Stimulated activated CD4-positive, alpha-beta T cell treated with anti-CD3 and anti-CD28 coated beads, Interleukin-1b, Interleukin-23, amount 100 ng/mL, for 48 hours (primary cell): Measurements from ENCODE around the gene PDLIM5.
A peak's percentile ranks its signal among the peaks of the same experiment; 100 is the strongest.
"Not testable (repeated sequence)": the region's sequence is repeated elsewhere in the genome, so short reads cannot be mapped to it uniquely, and the experiment has no call there.

ENCODE experiments used
- DNase-seq: peaks from one replicate; pipeline ENCODE4 v3.0.0-alpha.2; 2020

PDLIM5 gene

GRCh38 chr4:94451695-94452475 lies at the start of gene PDLIM5:
Gene PDLIM5, plus strand, starts transcription at chr4:94451942. Its CDS starts 3,347 bp downstream, at chr4:94455289.
- DNase-seq: peak; percentile 88

GRCh38 chr4:94402439-94402838 lies 49.3 kb upstream of the PDLIM5 start:
- DNase-seq: not testable (repeated sequence)

- no peak for DNase-seq
These were observed 48.0 kb upstream of the PDLIM5 start for GRCh38 chr4:94403751-94404150.

GRCh38 chr4:94406668-94407437 lies 44.9 kb upstream of the PDLIM5 start:
- DNase-seq: peak; percentile 32

GRCh38 chr4:94407846-94408245 lies 43.9 kb upstream of the PDLIM5 start:
- no peak for DNase-seq

GRCh38 chr4:94408549-94409374 lies 43.0 kb upstream of the PDLIM5 start:
- no peak for DNase-seq

- DNase-seq: no peak
These were observed 42.4 kb upstream of the PDLIM5 start for GRCh38 chr4:94409375-94409679.

- DNase-seq: no peak
These were observed 41.8 kb upstream of the PDLIM5 start for GRCh38 chr4:94409962-94410361.

GRCh38 chr4:94410678-94411206 lies 41.0 kb upstream of the PDLIM5 start:
- DNase-seq: no peak

GRCh38 chr4:94411296-94411695 lies 40.4 kb upstream of the PDLIM5 start:
- no peak for DNase-seq

GRCh38 chr4:94412019-94412657 lies 39.6 kb upstream of the PDLIM5 start:
- no peak for DNase-seq

GRCh38 chr4:94412658-94413038 lies 39.1 kb upstream of the PDLIM5 start:
- DNase-seq: no peak

GRCh38 chr4:94413085-94413840 lies 38.5 kb upstream of the PDLIM5 start:
- DNase-seq: no peak

- DNase-seq: no peak
These were observed 36.8 kb upstream of the PDLIM5 start for GRCh38 chr4:94414907-94415306.

GRCh38 chr4:94415448-94415847 lies 36.3 kb upstream of the PDLIM5 start:
- no peak for DNase-seq

GRCh38 chr4:94416335-94416734 lies 35.4 kb upstream of the PDLIM5 start:
- no peak for DNase-seq

GRCh38 chr4:94416981-94417380 lies 34.8 kb upstream of the PDLIM5 start:
- DNase-seq: no peak

- no peak for DNase-seq
These were observed 32.2 kb upstream of the PDLIM5 start for GRCh38 chr4:94419549-94419948.

GRCh38 chr4:94419956-94420355 lies 31.8 kb upstream of the PDLIM5 start:
- DNase-seq: no peak

- DNase-seq: no peak
These were observed 31.4 kb upstream of the PDLIM5 start for GRCh38 chr4:94420356-94420755.

GRCh38 chr4:94426783-94427182 lies 25.0 kb upstream of the PDLIM5 start:
- no peak for DNase-seq

- DNase-seq: no peak
These were observed 22.9 kb upstream of the PDLIM5 start for GRCh38 chr4:94428884-94429283.
